Prostate gland (tissue), 2 donors: ENCODE results near the gene ASGR2.

Source experiments
- CTCF ChIP-seq, 4 experiments: fragments of 200-600 bp in 2 of 4; fragments of 450-650 bp in 2 of 4; sonication (generic) in 2 of 4; IDR thresholded peaks; 1 replicate in 3 of 4; 2 replicates in 1 of 4; pipeline ENCODE4 v1.5.1; 2016 to 2019; ENCODE audit warnings: antibody characterized with exemption in 4 of 4, mild to moderate bottlenecking in 2 of 4, moderate library complexity in 2 of 4
- POLR2A ChIP-seq: fragments of 450-650 bp; IDR thresholded peaks from one replicate; pipeline ENCODE4 v1.6.1; 2016; ENCODE audit warnings: antibody characterized with exemption, mild to moderate bottlenecking

- TF ChIP-seq POLR2A (no peak), CTCF (IDR thresholded peaks at IDR 0.05) (no peak)
These were observed 55.7 kb downstream of the ASGR2 start for GRCh38 chr17:7058831-7059447.
